ENCODE results near the gene LMF1.

The LMF1 gene

DNA sequence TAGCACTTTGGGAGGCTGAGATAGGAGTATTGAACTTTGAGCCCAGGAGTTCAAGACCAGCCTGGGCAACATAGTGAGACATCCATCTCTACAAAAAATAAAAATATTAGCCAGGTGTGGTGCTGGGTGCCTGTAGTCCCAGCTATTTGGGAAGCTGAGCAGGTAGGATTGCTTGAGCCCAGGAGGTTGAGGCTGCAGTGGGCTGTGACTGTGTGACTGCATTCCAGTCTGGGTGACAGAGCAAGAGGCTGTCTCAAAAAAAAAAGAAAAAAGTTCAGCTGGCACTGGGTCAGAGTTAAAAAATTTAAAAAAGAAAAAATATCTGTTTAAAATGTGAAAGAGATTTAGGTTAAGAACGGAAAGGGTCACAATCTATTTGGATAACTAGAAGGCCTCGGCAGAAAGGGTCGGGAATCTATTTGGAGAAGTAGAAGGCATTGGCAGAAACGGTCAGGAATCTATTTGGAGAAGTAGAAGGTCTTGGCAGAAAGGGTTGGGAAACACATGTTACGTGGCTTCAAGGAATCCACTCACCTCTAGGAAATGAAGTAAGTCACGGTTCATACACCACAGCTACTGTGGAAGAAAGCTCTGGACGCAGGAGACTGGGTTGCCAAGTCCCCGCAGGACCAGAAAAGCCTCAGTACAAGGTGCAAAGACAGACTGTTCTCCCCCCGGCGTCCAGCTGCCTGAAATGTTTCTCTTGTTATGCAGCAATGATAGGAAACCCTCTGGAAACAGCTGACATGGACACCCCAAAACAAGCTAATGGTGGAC lies 25.3 kb downstream of the LMF1 start:
- DNase-seq, result no peak

DNA sequence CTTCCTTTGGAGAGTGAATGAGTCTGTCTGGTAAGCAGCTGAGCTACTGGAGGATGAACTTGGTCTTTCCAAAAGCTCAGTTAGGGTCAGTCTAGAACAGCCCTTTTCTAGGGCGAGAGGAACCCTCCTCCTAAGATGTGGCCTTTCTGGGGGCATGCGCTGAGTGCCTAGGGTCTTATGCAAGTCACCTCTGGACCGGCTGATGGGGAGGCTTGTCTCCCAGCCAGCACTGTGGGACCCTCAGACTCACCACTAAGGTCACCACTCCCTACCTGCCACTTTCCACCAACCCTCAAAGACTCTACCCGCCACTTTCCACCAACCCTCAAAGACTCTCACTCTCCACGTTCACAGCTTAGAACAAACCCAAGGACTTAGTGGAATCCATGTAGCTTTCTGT lies 26.8 kb downstream of the LMF1 start:
- DNase-seq, result no peak

DNA sequence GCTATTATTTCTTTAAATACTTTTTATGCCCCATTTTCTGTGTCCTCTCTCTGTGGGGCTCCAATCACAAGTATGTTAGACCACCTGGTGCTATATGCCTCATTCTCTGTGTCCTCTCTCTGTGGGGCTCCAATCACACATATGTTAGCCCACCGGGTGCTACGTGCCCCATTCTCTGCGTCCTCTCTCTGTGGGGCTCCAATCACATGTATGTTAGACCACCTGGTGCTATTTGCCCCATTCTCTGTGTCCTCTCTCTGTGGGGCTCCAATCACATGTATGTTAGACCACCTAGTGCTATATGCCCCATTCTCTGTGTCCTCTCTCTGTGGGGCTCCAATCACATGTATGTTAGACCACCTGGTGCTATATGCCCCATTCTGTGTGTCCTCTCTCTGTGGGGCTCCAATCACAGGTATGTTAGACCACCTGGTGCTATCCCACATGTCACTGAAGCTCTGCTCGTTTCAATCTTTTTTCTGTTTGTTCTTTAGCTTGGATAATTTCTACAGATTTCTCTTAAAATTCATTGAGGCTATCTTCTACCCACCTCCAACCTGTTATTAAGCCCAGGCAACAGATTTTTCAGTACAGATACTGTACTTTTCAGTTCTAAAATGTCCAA lies 28.2 kb downstream of the LMF1 start:
- DNase-seq, result no peak

DNA sequence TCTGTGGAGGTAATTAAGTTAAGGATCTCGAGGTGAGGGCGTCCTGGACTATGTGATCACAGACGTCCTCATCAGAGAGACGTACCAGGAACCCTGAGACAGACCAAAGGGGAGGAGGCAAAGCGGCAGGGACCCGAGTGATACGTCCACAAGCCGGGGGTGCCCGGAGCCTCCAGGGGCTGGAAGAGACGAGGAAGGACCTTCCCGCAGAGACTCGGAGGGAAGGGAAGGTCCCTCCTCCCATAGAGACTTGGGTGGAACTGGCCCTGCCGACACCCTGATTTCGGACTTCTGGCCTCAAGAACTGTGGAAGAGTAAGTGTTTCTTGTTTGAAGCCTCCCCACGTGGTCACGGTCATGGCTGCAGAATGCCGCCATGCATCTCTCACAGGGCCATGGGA lies 30.8 kb downstream of the LMF1 start:
- DNase-seq, result no peak

- no peak for DNase-seq
These were observed 31.5 kb downstream of the LMF1 start for GRCh38 chr16:939311-939710.

- DNase-seq, result no peak
These were observed 32.0 kb downstream of the LMF1 start for GRCh38 chr16:938752-939151.

DNA sequence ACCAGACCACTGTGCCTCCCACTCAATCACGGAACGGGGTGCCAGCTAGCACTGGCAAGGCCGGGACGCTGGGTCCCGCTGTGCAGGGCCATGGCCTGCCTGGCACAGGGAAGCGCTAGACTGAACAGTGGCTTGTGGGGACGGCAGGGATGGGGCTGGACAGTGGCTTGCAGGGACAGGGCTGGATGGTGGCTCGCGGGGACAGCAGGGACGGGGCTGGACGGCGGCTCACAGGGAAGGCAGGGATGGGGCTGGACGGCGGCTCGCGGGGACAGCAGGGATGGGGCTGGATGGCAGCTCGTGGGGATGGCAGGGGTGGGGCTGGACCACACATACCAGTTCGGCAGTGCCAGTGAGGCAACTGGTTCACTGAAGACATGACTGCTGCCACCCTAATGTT lies 32.6 kb downstream of the LMF1 start:
- DNase-seq, result no peak

DNA sequence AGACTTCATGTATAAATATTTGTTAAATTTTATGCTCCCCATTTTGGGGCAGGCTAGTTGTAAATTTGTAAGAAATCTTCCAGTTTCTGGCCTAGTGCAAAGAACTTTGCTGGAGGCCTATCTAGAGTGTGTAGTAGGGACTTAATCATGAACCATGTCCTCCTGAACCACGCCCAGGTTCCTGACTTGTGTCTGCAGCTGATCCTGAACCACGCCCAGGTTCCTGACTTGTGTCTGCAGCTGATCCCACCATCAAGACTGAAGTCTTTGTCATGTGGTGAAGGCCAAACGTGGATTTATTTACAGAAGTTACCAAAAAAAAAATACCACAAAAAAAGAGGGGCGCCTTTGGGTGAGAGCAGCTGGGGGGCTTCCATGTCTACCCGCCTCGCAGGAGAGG lies 33.1 kb downstream of the LMF1 start:
- no peak for DNase-seq

GRCh38 chr16:937311-937710 lies 33.5 kb downstream of the LMF1 start:
- DNase-seq, result no peak

DNA sequence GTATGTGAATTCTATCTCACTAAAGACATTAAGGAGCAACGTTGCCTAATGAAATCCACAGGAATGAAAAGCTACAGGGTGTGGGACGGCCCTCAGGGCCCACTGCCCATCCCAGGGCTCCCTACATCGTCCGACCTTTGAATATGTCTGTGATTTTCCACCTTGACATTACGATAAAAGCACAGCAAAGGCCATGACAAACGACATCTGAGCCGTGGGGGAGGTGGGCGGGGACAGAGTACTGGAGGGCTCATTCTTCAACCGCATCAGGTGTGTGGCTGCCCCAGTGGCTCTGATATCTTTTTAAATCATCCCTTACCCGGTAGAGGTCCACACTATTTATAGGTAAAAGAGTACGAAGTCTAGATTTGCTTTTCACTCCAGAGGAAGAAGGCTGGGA lies 35.1 kb downstream of the LMF1 start:
- no peak for DNase-seq

- DNase-seq, result no peak
These were observed 36.6 kb downstream of the LMF1 start for GRCh38 chr16:934178-934577.

DNA sequence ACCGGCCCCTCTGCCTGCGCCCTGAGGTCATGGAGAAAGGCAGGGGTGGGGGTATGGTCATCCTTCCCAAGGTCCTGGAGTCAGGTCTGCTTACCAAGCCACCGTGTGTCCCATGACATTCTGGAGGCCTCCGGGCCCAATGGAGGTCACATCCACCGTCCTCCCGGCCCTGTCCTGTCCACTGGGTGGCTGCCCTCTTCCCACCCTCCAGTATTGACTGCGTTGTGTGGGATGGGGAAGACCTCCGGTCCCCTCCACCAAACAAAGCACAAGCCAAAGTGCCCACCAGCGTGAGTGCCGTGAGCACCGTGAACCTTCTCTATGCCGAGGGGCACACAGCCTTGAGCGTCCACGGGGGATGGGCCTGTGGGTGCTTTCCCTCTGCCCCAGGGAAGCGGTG lies 37.2 kb downstream of the LMF1 start:
- no peak for DNase-seq

GRCh38 chr16:932831-933330 lies 37.9 kb downstream of the LMF1 start:
- no peak for DNase-seq

DNA sequence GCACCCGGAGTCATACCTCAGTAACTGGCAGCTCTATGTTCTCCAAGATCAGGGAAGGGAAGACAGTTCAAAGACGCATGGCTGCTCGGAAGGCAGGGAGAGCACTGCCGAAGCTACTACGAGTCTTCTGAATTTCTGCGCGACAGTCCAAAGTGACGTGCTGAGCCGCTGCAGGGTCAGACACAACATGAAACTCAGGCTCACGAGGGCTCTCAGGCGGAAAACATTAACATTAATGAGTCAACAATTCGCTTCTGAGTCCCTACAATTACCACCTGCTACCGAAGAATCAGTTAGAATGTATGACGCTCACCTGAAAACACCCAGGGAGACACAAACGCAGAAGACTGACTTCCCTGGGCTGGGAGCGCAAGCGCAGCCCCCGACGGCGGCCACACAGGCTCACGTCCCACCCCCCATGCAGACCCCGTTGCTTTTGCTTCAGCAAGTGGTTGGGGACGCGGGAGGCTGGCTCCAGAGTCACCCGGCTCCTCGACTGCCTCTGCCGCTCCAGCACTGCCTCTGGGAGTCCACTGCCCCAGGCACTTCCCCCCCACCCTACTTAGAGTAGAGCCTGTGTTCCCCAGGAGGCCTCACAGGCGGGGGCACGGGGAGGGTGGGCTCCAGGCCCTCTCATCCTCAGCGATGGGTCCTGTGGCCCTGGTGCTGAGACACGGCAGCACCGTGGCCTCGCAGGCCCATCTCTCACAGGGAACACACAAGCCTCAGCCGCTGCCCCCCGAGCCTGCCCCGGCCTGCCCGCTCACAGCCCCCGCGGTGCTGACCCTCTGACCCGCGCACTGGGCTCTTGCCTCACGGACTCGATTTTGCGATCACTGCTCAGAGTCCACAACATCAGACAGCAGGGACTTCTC lies 38.9 kb downstream of the LMF1 start:
- peak; percentile 44 for DNase-seq

GRCh38 chr16:931171-931570 lies 39.6 kb downstream of the LMF1 start:
- DNase-seq, result no peak

GRCh38 chr16:930511-930910 lies 40.3 kb downstream of the LMF1 start:
- no peak for DNase-seq

DNA sequence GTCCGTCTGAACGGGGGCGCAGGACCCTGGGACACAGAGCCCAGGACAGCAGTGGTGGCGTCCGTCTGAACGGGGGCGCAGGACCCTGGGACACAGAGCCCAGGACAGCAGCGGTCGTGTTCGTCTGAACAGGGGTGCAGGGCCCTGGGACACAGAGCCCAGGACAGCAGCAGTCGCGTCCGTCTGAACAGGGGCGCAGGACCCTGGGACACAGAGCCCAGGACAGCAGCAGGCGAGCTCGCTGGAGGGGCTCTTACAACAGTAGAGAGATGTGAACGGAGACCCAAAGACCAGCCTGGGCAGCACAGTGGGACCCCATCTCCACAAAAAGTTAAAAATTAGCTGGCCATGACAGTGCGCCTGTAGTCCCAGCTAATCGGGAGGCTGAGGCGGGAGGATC lies 40.7 kb downstream of the LMF1 start:
- no peak for DNase-seq

DNA sequence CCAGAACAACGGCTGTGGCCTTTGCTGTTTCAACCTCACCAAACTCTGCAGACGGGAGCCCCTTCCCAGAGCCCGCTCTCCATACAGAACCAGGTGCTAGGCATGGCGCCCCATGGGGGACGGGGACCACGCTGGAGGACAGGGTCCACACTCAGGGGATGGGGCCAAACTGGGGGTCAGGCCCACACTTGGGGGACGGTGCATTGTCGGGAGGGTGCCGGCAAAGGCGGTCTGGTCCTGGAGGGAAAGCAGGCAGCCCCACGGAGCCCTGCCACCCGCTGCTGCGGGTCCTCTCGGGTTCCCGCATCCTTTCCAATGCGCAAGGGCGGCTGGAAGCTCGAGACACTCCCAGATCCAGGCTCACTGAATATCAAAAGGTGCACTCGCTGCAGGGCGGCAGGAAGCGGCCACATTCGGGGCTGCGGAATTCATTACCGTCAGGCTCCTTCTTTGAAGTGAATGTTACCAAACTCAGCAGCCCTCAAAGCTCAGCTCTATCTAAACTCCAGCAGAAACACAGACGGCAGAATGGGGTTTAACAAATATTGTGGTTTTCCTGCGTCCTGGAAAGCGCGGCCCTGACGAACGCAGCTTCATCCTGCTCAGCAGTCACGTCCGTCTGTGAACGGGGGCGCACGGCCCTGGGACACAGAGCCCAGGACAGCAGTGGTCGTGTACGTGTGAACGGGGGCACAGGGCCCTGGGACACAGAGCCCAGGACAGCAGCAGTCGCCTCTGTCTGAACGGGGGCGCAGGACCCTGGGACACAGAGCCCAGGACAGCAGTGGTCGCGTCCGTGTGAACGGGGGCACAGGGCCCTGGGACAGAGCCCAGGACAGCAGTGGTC lies 41.3 kb downstream of the LMF1 start:
- DNase-seq, result no peak

DNA sequence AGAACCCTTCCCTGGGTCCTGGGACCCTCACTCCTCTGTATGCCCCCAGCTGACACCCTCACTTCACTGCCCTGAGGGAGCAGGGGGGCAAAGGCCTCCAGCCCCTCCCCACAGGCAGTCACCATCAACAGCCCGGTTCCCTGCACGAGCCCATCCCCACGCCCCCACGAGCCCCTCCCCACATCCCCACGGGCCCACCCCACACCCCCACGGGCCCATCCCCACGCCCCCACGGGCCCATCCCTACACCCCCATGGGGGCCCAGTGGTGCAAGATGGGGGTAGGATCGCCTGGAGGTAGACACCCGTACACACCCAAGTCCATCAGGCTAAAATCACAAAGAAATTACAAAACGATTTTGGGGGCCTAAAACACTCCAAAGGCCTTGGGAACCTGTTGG lies 42.3 kb downstream of the LMF1 start:
- no peak for DNase-seq

GRCh38 chr16:927931-928330 lies 42.9 kb downstream of the LMF1 start:
- no peak for DNase-seq

DNA sequence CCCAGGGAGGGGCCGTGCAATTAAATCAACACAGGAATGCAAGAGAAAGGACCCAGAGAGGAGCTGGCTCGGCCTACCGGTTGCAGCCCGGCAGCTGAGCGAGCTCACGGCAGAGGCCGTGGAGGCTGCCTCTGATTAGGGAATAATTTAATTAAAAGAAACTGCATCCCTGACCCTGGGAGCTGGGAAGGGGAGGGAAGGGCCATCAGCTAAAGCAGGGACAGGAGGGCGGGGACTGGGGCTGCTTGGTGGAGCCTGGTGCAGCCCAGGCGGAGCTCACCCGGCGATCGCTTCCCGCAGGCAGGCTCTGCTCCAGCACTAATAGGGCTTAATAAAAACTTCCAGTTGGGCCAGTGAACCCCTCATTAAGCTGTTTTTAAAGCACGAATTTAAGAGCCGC lies 43.4 kb downstream of the LMF1 start:
- DNase-seq, result no peak

DNA sequence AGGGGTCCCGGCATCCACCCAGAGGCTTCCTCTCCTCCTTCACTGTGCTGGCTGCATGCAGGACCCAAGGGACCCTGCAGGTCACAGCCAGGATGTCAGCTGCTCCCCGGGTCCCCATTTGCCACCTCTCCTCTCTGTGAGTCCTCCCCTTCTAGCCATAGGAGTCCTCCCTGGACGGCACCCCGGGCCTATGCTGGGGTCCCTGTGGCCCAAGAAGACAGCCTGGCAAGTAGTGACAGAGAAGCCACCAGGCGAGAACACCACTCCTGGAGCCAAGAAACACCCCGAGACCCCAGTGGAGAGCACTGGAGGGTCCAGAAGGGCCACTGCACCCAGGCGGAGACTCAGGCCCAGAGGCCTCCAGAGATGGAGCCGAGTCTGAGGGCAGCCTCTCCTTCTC lies 44.1 kb downstream of the LMF1 start:
- DNase-seq, result no peak

DNA sequence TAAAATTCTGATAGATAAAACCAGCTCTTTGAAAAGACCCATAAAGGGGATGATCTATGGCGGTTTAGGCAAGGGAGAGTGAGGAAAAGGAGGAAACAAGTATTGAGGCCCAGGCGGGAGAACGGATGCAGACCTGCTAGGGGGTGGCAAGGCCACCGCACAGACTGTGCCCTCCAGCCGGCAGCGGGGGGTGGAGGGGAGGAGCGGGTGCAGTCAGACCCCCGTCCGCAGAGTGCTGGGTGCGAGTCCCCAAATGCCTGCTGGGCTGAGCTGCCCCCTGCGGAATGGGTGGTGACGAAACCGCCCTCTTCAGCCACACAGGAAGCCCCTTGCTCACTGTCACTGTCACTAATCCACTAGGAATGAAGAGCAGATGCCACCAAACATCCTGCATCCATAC lies 46.0 kb downstream of the LMF1 start:
- DNase-seq, result no peak
